Fibroblast of upper back skin (primary cell): ENCODE measurements around the gene ANKRD30B.
"Not testable (repeated sequence)": the region's sequence is repeated elsewhere in the genome, so short reads cannot be mapped to it uniquely, and the experiment has no call there.

Experiments used
- DNase-seq: peaks from one replicate; pipeline ENCODE4 v3.0.0-alpha.2; 2013

The ANKRD30B gene

GRCh38 chr18:14747513-14748474, at the start of gene ANKRD30B:
ANKRD30B (plus strand) TSS chr18:14748172; CDS start chr18:14748420, 248 bp downstream.
- no peak for DNase-seq

- DNase-seq, result not testable (repeated sequence)
These were observed 46.5 kb upstream of the ANKRD30B start for GRCh38 chr18:14701286-14702040.

- peak; percentile 0 for DNase-seq
These were observed 38.2 kb upstream of the ANKRD30B start for GRCh38 chr18:14709761-14710160.

GRCh38 chr18:14721569-14721968, 26.4 kb upstream of the ANKRD30B start:
- not testable (repeated sequence) for DNase-seq

- not testable (repeated sequence) for DNase-seq
These were observed 8.9 kb upstream of the ANKRD30B start for GRCh38 chr18:14739056-14739455.

GRCh38 chr18:14746897-14747296, 1.1 kb upstream of the ANKRD30B start:
- no peak for DNase-seq

- no peak for DNase-seq
These were observed 524 bp downstream of the ANKRD30B start for GRCh38 chr18:14748496-14748895.

- not testable (repeated sequence) for DNase-seq
These were observed 15.6 kb downstream of the ANKRD30B start for GRCh38 chr18:14763566-14763965.

- DNase-seq, result peak; percentile 64
These were observed 19.5 kb downstream of the ANKRD30B start for GRCh38 chr18:14767474-14767873.

- peak; percentile 35 for DNase-seq
These were observed 20.3 kb downstream of the ANKRD30B start for GRCh38 chr18:14768241-14768640.

- DNase-seq, result peak; percentile 25
These were observed 21.4 kb downstream of the ANKRD30B start for GRCh38 chr18:14769381-14769780.

GRCh38 chr18:14776801-14777200, 28.8 kb downstream of the ANKRD30B start:
- DNase-seq, result peak; percentile 25

GRCh38 chr18:14781671-14782070, 33.7 kb downstream of the ANKRD30B start:
- no peak for DNase-seq

GRCh38 chr18:14784133-14784532, 36.2 kb downstream of the ANKRD30B start:
- no peak for DNase-seq

GRCh38 chr18:14796876-14797275, 48.9 kb downstream of the ANKRD30B start:
- DNase-seq, result not testable (repeated sequence)

- DNase-seq, result not testable (repeated sequence)
These were observed 50.2 kb downstream of the ANKRD30B start for GRCh38 chr18:14797969-14798764.

- not testable (repeated sequence) for DNase-seq
These were observed 63.1 kb downstream of the ANKRD30B start for GRCh38 chr18:14811081-14811480.

GRCh38 chr18:14826972-14827632, 79.1 kb downstream of the ANKRD30B start:
- DNase-seq, result peak; percentile 80

GRCh38 chr18:14841607-14842006, 93.6 kb downstream of the ANKRD30B start:
- peak; percentile 1 for DNase-seq

GRCh38 chr18:14851533-14851932, 103.6 kb downstream of the ANKRD30B start:
- not testable (repeated sequence) for DNase-seq

GRCh38 chr18:14855634-14856033, 107.7 kb downstream of the ANKRD30B start:
- not testable (repeated sequence) for DNase-seq

GRCh38 chr18:14856256-14856655, 108.3 kb downstream of the ANKRD30B start:
- DNase-seq, result not testable (repeated sequence)
